ENCODE measurements around the gene SCN8A.
"Not testable (repeated sequence)": the region's sequence is repeated elsewhere in the genome, so short reads cannot be mapped to it uniquely, and the experiment has no call there.

The SCN8A gene

DNA sequence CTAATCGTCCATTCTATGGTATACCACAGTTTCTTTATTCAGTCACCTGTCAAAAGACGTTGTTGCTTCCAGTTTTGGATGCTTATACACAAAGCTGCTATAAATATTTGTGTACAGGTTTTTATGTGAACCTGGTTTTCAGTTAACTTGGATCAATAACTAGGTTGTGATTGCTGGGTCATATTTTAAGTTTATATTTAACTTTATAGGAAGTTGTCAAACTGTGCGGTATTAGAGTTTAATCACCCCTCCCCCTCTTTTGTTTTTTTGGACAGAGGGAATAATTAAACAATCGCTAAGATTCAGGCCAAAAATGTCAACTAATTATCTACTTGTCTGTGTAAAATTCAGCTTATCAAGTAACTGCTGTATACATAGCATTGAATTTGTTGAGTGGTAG, 34.3 kb downstream of the SCN8A start:
- DNase-seq (ENCODE audit: low spot score), result no peak

- DNase-seq (ENCODE audit: low spot score), result no peak
Observed at GRCh38 chr12:51626115-51626514, 35.1 kb downstream of the SCN8A start.

DNA sequence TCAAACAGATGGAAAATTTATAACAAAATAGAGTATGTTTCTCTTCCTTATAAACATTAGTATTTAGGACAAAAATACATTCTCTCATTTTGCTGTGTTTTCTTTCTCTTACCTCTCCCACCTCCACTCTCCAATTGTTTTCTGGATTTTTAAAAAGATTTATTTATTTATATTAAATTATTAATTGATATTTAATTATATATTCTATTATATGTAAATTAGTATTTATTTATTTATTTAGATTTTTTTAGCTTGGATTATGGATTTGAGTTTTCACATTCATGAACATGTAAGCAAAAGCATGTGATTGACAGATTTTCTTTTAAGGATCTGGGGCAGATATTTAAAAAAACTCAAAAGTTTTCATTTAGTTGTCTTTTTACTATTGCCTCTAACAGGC, 35.6 kb downstream of the SCN8A start:
- DNase-seq (ENCODE audit: low spot score), result no peak

- DNase-seq (ENCODE audit: low spot score), result no peak
Observed at GRCh38 chr12:51630256-51630880, 39.3 kb downstream of the SCN8A start.

DNA sequence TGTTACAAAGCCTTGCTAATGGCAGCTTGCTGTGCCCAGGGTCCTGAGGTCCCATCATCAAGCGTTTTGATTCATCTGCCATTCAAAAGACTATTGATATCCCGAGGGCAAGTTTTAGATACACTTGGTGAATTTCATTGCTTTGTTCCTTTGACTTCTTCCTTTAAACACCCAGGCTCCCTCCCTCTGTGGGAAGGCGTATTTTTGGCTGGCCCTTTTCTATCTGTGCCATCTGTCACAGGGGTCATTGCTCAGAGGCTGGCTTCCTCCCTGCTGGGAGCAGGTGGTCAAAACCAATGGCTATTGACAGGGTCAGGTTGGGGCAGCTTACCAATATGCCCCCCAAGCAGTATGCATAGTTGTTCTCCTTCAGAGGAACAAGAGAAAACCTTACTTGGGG, 40.0 kb downstream of the SCN8A start:
- DNase-seq (ENCODE audit: low spot score), result no peak

- DNase-seq (ENCODE audit: low spot score), result no peak
Observed at GRCh38 chr12:51631591-51631990, 40.6 kb downstream of the SCN8A start.

DNA sequence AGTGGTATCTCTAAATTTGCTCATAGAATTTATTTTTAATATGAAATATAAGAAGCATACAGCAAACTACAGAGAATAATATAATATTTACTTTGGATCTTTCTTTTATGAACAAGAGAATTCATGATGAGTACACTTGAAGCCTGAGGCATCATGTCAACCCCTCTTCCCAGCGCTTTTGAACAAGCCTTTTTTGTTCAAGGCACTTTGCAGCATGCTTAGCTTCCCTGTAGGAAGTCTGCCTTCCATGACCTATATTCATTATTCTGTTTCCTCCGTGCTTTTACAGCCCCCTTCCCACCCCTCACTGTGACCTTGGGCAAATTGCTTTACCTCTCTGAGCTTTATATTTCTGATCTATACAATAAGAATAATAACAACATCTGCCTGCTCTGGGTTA, 41.6 kb downstream of the SCN8A start:
- no peak for DNase-seq (ENCODE audit: low spot score)

GRCh38 chr12:51635346-51635745, 44.3 kb downstream of the SCN8A start:
- no peak for DNase-seq (ENCODE audit: low spot score)

GRCh38 chr12:51636581-51636980, 45.5 kb downstream of the SCN8A start:
- no peak for DNase-seq (ENCODE audit: low spot score)

GRCh38 chr12:51636986-51637385, 46.0 kb downstream of the SCN8A start:
- no peak for DNase-seq (ENCODE audit: low spot score)

- DNase-seq (ENCODE audit: low spot score), result no peak
Observed at GRCh38 chr12:51639361-51639760, 48.3 kb downstream of the SCN8A start.

GRCh38 chr12:51642286-51642685, 51.3 kb downstream of the SCN8A start:
- no peak for DNase-seq (ENCODE audit: low spot score)

- no peak for DNase-seq (ENCODE audit: low spot score)
Observed at GRCh38 chr12:51643951-51644350, 52.9 kb downstream of the SCN8A start.

- DNase-seq (ENCODE audit: low spot score), result not testable (repeated sequence)
Observed at GRCh38 chr12:51644691-51645090, 53.7 kb downstream of the SCN8A start.

GRCh38 chr12:51645961-51646360, 54.9 kb downstream of the SCN8A start:
- DNase-seq (ENCODE audit: low spot score), result no peak

- no peak for DNase-seq (ENCODE audit: low spot score)
Observed at GRCh38 chr12:51647647-51648046, 56.6 kb downstream of the SCN8A start.

- no peak for DNase-seq (ENCODE audit: low spot score)
Observed at GRCh38 chr12:51653431-51653830, 62.4 kb downstream of the SCN8A start.

DNA sequence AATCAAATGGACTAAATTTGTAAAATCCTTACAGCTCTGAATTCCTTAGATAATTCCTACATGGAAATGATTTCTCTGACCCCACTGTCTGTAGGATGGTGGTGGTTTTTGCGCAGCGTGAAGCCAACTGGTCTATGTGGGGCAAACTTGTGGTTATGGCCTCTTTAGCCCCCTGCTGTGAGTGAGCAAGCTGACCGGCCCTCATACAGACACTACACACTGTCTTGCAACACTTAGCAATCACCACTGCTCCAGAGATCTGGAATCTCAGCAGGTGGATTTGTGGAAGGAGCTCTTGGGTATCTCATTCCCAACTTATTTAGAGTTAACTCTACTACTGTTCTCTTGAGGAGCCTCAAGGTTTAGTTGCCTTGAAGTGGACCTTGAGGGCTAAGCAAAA, 70.2 kb downstream of the SCN8A start:
- DNase-seq (ENCODE audit: low spot score), result no peak

GRCh38 chr12:51661836-51662235, 70.8 kb downstream of the SCN8A start:
- no peak for DNase-seq (ENCODE audit: low spot score)

DNA sequence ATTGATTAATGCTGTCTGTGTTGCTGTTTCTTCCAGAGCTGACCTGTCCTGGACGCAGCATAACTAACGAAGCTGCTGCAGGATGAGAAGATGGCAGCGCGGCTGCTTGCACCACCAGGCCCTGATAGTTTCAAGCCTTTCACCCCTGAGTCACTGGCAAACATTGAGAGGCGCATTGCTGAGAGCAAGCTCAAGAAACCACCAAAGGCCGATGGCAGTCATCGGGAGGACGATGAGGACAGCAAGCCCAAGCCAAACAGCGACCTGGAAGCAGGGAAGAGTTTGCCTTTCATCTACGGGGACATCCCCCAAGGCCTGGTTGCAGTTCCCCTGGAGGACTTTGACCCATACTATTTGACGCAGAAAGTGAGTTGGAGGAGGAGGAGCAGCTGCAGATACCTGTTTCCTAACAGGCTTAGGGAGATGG, 71.7 kb downstream of the SCN8A start:
- no peak for DNase-seq (ENCODE audit: low spot score)

DNA sequence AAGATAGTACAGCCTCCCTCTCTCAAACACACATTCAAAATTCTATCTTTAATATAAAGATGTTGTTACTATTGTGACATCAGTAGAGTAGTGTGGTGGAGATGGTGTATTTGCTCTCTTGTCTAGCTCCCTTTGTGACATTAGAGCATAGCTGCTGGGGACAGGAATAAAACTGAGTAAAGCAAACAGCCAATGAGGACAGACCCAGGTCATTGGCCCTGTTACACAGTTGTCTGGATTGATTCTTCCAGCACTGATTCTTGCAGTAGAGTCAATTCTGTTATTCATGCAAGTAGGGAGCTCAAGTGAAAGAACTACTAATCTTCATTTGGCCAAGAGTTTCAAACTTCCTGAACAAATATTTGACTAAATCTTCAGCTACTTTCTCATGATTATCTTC, 72.4 kb downstream of the SCN8A start:
- DNase-seq (ENCODE audit: low spot score), result no peak

GRCh38 chr12:51666696-51667095, 75.7 kb downstream of the SCN8A start:
- DNase-seq (ENCODE audit: low spot score), result peak; percentile 31

DNA sequence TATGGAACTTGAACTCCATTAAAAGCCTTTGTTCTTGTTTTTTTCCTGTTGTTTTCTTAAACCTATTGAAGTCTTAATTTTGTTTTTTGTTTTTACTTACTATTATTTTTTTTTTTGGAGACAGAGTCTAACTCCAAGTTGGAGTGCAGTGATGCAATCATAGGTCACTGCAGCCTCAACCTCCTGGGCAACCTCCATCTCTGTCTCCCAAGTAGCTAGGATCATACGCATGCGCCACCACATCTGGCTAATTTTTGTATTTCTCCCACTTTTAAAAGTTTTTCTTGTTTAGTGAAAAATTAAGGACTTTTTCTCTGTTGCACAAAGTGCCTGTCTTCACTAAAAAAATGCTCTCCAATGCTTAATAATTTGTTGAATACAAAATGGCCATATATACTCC, 76.2 kb downstream of the SCN8A start:
- DNase-seq (ENCODE audit: low spot score), result no peak

GRCh38 chr12:51669271-51669670, 78.2 kb downstream of the SCN8A start:
- DNase-seq (ENCODE audit: low spot score), result no peak

DNA sequence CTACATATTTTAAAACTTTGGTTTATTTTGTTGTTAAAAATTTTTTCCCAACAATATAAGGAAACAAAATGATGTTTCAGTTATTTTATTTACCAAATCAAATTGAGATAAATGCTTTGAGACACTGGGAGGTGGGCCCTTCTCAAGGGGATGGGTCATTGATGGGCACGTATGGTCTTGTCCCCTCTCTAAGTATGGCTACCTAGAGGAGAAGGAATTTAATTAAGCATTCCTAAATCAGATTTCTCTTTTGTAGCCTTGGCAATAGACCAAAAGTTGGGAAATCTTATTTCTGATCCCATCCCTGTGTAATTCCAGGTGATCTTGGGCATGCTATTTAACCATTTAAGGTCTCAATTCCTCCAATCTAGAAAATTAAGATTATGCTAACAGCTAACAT, 79.0 kb downstream of the SCN8A start:
- no peak for DNase-seq (ENCODE audit: low spot score)

Measured in iPS-NIHi11 (cell line).